AG04450 (cell line): Measurements from ENCODE around the gene BCL11B. TPM values are rescaled to one million over a fixed set of nuclear protein-coding genes. Genes with fewer than 3 reads are reported as not detected.

ENCODE experiments used
- CTCF ChIA-PET: fragments of 300-600, 350-600 bp; formaldehyde crosslinking; extraction: SDS; loops from one replicate; lab custom pipeline; 2022; ENCODE audit warnings: antibody characterized with exemption, inconsistent platforms; lab: Charles Lee
- POLR2A ChIA-PET: fragments of 350-600 bp; formaldehyde crosslinking; extraction: SDS; loops from one replicate; lab custom pipeline; 2021; ENCODE audit warnings: antibody characterized with exemption, inconsistent platforms; lab: Yijun Ruan, JAX
- DNase-seq: peaks from one replicate; pipeline ENCODE4 v3.0.0-alpha.2; 2011; ENCODE audit warnings: low read depth, low spot score
- H3K27ac ChIP-seq: one replicate; pipeline ENCODE4 v1.5.1; 2012; ENCODE audit warnings: low read depth, low read length, control low read depth
- H3K27me3 ChIP-seq: one replicate; pipeline ENCODE4 v1.6.0; 2012; ENCODE audit warnings: low read length; ENCODE audit not compliant: control insufficient read depth, insufficient read depth
- H3K4me3 ChIP-seq: 2 replicates; pipeline ENCODE4 v1.5.1; 2011; ENCODE audit warnings: mild to moderate bottlenecking, low read depth, low read length, control low read depth
- H3K9me3 ChIP-seq: 2 replicates; pipeline ENCODE4 v1.5.1; 2012; ENCODE audit warnings: low read length; ENCODE audit not compliant: control insufficient read depth, insufficient read depth
- CTCF ChIP-seq: IDR thresholded peaks from 2 replicates; pipeline ENCODE4 v1.5.1; 2011; ENCODE audit warnings: low read depth, low read length, control low read depth, inconsistent platforms
- polyA plus RNA-seq: library from polyadenylated mRNA; depleted of rRNA; stranded (reverse); fragments of >200 nt; gene quantifications from 2 replicates; pipeline ENCODE4 v1.2.3, GENCODE V29; 2011

Gene BCL11B
- polyA plus RNA-seq, 1 experiment, result not detected

GRCh38 chr14:99281396-99281795, 9.4 kb upstream of the BCL11B start:
- TF ChIP-seq CTCF, result no peak
- ChIA-PET CTCF (interaction anchor here (0.6 kb wide), 1 partner anchor 55 kb away, joined by 4 read pairs; no protein-coding TSS in a partner anchor), POLR2A (no interaction called here)
- no peak for DNase-seq
- Histone ChIP-seq H3K27ac (no peak overlapping the region), H3K4me3 (no peak overlapping the region), H3K27me3 (peaks cover 7% of the 10 kb centered on the region), H3K9me3 (no peaks in the 10 kb centered on the region)

GRCh38 chr14:99280852-99281251, 8.9 kb upstream of the BCL11B start:
- H3K9me3 ChIP-seq, result no peaks in the 10 kb centered on the region

GRCh38 chr14:99280066-99280731, 8.2 kb upstream of the BCL11B start:
- ChIA-PET POLR2A (no interaction called here), CTCF (no interaction called here)
- Histone ChIP-seq H3K9me3 (no peaks in the 10 kb centered on the region), H3K27ac (no peak overlapping the region), H3K27me3 (peaks cover 10% of the 10 kb centered on the region), H3K4me3 (no peak overlapping the region)
- DNase-seq, result no peak
- no peak for TF ChIP-seq CTCF

More at GRCh38 chr14:99280852-99281251, 8.9 kb upstream of the BCL11B start:
- Histone ChIP-seq H3K27me3 (peaks cover 7% of the 10 kb centered on the region), H3K27ac (no peak overlapping the region), H3K4me3 (no peak overlapping the region)
- POLR2A ChIA-PET, result no interaction called here
- DNase-seq, result no peak
- TF ChIP-seq CTCF, result no peak
- CTCF ChIA-PET, result interaction anchor here (0.6 kb wide), 1 partner anchor 55 kb away, joined by 4 read pairs; no protein-coding TSS in a partner anchor

GRCh38 chr14:99278836-99279235, 6.8 kb upstream of the BCL11B start:
- ChIA-PET CTCF (interaction anchor here (2.2 kb wide), 1 partner anchor 12 kb away, joined by 8 read pairs; no protein-coding TSS in a partner anchor), POLR2A (no interaction called here)
- DNase-seq, result no peak
- Histone ChIP-seq H3K4me3 (no peak overlapping the region), H3K27me3 (peaks cover 18% of the 10 kb centered on the region), H3K27ac (no peak overlapping the region), H3K9me3 (peaks cover 4% of the 10 kb centered on the region; the same call in 1 of the 2 replicates)
- no peak for TF ChIP-seq CTCF

- DNase-seq, result no peak
- no peak overlapping the region for H3K4me3 ChIP-seq
- CTCF ChIA-PET, result interaction anchor here (2.2 to 2.5 kb wide), 2 partner anchors 11 kb away, joined by 8 to 13 read pairs; no protein-coding TSS in a partner anchor
- H3K27me3 ChIP-seq, result peaks cover 29% of the 10 kb centered on the region
- POLR2A ChIA-PET, result no interaction called here
- no peak for TF ChIP-seq CTCF
- H3K27ac ChIP-seq, result no peak overlapping the region
- H3K9me3 ChIP-seq, result peaks cover 4% of the 10 kb centered on the region; the same call in 1 of the 2 replicates
These were observed 5.5 kb upstream of the BCL11B start for GRCh38 chr14:99277530-99277929.
